DMS 273 (cell line): ENCODE results near the gene FBLN1.
A peak's percentile ranks its signal among the peaks of the same experiment; 100 is the strongest.
"Not testable (repeated sequence)": the region's sequence is repeated elsewhere in the genome, so short reads cannot be mapped to it uniquely, and the experiment has no call there.

ENCODE experiments used
- DNase-seq: peaks from one replicate; lab custom pipeline; 2025; ENCODE audit not compliant: unreplicated experiment; lab: John Stamatoyannopoulos, UW

FBLN1 gene

GRCh38 chr22:45544588-45545170, 42.0 kb downstream of the FBLN1 start:
- peak; percentile 24 for DNase-seq

GRCh38 chr22:45546333-45547015, 43.8 kb downstream of the FBLN1 start:
- no peak for DNase-seq

GRCh38 chr22:45547016-45547345, 44.3 kb downstream of the FBLN1 start:
- DNase-seq = no peak

- no peak for DNase-seq
Observed at GRCh38 chr22:45547731-45548130, 45.0 kb downstream of the FBLN1 start.

- no peak for DNase-seq
Observed at GRCh38 chr22:45548247-45548840, 45.7 kb downstream of the FBLN1 start.

- no peak for DNase-seq
Observed at GRCh38 chr22:45548991-45549761, 46.5 kb downstream of the FBLN1 start.

- DNase-seq = no peak
Observed at GRCh38 chr22:45549762-45550378, 47.2 kb downstream of the FBLN1 start.

- DNase-seq = no peak
Observed at GRCh38 chr22:45550416-45550815, 47.7 kb downstream of the FBLN1 start.

GRCh38 chr22:45550891-45551290, 48.2 kb downstream of the FBLN1 start:
- no peak for DNase-seq

- DNase-seq = no peak
Observed at GRCh38 chr22:45551310-45552016, 48.8 kb downstream of the FBLN1 start.

GRCh38 chr22:45552017-45552411, 49.3 kb downstream of the FBLN1 start:
- DNase-seq = no peak

- peak; percentile 21 for DNase-seq
Observed at GRCh38 chr22:45552580-45553350, 50.1 kb downstream of the FBLN1 start.

- DNase-seq = peak; percentile 86
Observed at GRCh38 chr22:45553351-45554039, 50.8 kb downstream of the FBLN1 start.

GRCh38 chr22:45554040-45554406, 51.3 kb downstream of the FBLN1 start:
- no peak for DNase-seq

GRCh38 chr22:45554861-45555260, 52.2 kb downstream of the FBLN1 start:
- no peak for DNase-seq

GRCh38 chr22:45557926-45558325, 55.2 kb downstream of the FBLN1 start:
- not testable (repeated sequence) for DNase-seq

GRCh38 chr22:45560092-45560491, 57.4 kb downstream of the FBLN1 start:
- DNase-seq = not testable (repeated sequence)

GRCh38 chr22:45560761-45561160, 58.1 kb downstream of the FBLN1 start:
- DNase-seq = not testable (repeated sequence)

GRCh38 chr22:45562102-45562501, 59.4 kb downstream of the FBLN1 start:
- no peak for DNase-seq
